ENCODE measurements around the gene COL15A1.

The COL15A1 gene

GRCh38 chr9:99072040-99072394 is 128.3 kb downstream of the COL15A1 start:
- no peak overlapping the region for H3K27ac ChIP-seq
- no peak for TF ChIP-seq ZFX (IDR thresholded peaks at IDR 0.05; ENCODE audit: borderline replicate concordance)
- no peak for TF ChIP-seq CTCF (IDR thresholded peaks at IDR 0.05)

- no peak for TF ChIP-seq CTCF (IDR thresholded peaks at IDR 0.05)
- no peak for TF ChIP-seq ZFX (IDR thresholded peaks at IDR 0.05; ENCODE audit: borderline replicate concordance)
- H3K27ac ChIP-seq: no peak overlapping the region
These were observed 129.6 kb downstream of the COL15A1 start for GRCh38 chr9:99073347-99073746.

- no peak for TF ChIP-seq CTCF (IDR thresholded peaks at IDR 0.05)
- no peak for TF ChIP-seq ZFX (IDR thresholded peaks at IDR 0.05; ENCODE audit: borderline replicate concordance)
- H3K27ac ChIP-seq: no peak overlapping the region
These were observed 130.5 kb downstream of the COL15A1 start for GRCh38 chr9:99073985-99074901.

- TF ChIP-seq CTCF (IDR thresholded peaks at IDR 0.05) (no peak), ZFX (IDR thresholded peaks at IDR 0.05; ENCODE audit: borderline replicate concordance) (no peak)
- H3K27ac ChIP-seq: no peak overlapping the region
These were observed 131.2 kb downstream of the COL15A1 start for GRCh38 chr9:99074902-99075245.

- no peak overlapping the region for H3K27ac ChIP-seq
- TF ChIP-seq ZFX (IDR thresholded peaks at IDR 0.05; ENCODE audit: borderline replicate concordance) (no peak), CTCF (IDR thresholded peaks at IDR 0.05) (no peak)
These were observed 131.7 kb downstream of the COL15A1 start for GRCh38 chr9:99075246-99075912.

- H3K27ac ChIP-seq: no peak overlapping the region
- TF ChIP-seq CTCF (IDR thresholded peaks at IDR 0.05) (no peak), ZFX (IDR thresholded peaks at IDR 0.05; ENCODE audit: borderline replicate concordance) (no peak)
These were observed 132.3 kb downstream of the COL15A1 start for GRCh38 chr9:99076030-99076429.
